ENCODE results near the gene DNAJB12.
"Not testable (repeated sequence)": the region's sequence is repeated elsewhere in the genome, so short reads cannot be mapped to it uniquely, and the experiment has no call there.

The DNAJB12 gene

GRCh38 chr10:72354356-72355213 lies at the start of gene DNAJB12:
TSS of gene DNAJB12 (minus strand) at chr10:72354919. CDS start at chr10:72354897, 22 bp downstream.
- TF ChIP-seq CTCF (IDR thresholded peaks at IDR 0.05; ENCODE audit: borderline replicate concordance, insufficient read depth, low read depth, low read length) = no peak

GRCh38 chr10:72395581-72395980 lies 40.9 kb upstream of the DNAJB12 start:
- not testable (repeated sequence) for H3K4me3 ChIP-seq (ENCODE audit: low read depth, low read length)

More at GRCh38 chr10:72354356-72355213, at the start of gene DNAJB12:
- H3K4me3 ChIP-seq (ENCODE audit: low read depth, low read length) = peak within 1 kb of the TSS; percentile 96

GRCh38 chr10:72392571-72392970 lies 37.9 kb upstream of the DNAJB12 start:
- no peak overlapping the region for H3K4me3 ChIP-seq (ENCODE audit: low read depth, low read length)
- no peak for TF ChIP-seq CTCF (IDR thresholded peaks at IDR 0.05; ENCODE audit: borderline replicate concordance, insufficient read depth, low read depth, low read length)

- TF ChIP-seq CTCF (IDR thresholded peaks at IDR 0.05; ENCODE audit: borderline replicate concordance, insufficient read depth, low read depth, low read length) = no peak
- no peak overlapping the region for H3K4me3 ChIP-seq (ENCODE audit: low read depth, low read length)
Observed at GRCh38 chr10:72390764-72391163, 36.0 kb upstream of the DNAJB12 start.

- no peak for TF ChIP-seq CTCF (IDR thresholded peaks at IDR 0.05; ENCODE audit: borderline replicate concordance, insufficient read depth, low read depth, low read length)
- H3K4me3 ChIP-seq (ENCODE audit: low read depth, low read length) = no peak overlapping the region
Observed at GRCh38 chr10:72389716-72390115, 35.0 kb upstream of the DNAJB12 start.

- no peak overlapping the region for H3K4me3 ChIP-seq (ENCODE audit: low read depth, low read length)
- no peak for TF ChIP-seq CTCF (IDR thresholded peaks at IDR 0.05; ENCODE audit: borderline replicate concordance, insufficient read depth, low read depth, low read length)
Observed at GRCh38 chr10:72389014-72389413, 34.3 kb upstream of the DNAJB12 start.

- no peak for TF ChIP-seq CTCF (IDR thresholded peaks at IDR 0.05; ENCODE audit: borderline replicate concordance, insufficient read depth, low read depth, low read length)
- no peak overlapping the region for H3K4me3 ChIP-seq (ENCODE audit: low read depth, low read length)
Observed at GRCh38 chr10:72388062-72388461, 33.3 kb upstream of the DNAJB12 start.

All from GM12875 (cell line).